Endothelial cell of umbilical vein (primary cell): ENCODE data around the gene GSE1.

Experiments
- FOS ChIP-seq: IDR thresholded peaks from 2 replicates; pipeline ENCODE4 v1.6.1; 2011; ENCODE audit warnings: mild to moderate bottlenecking, low read length, moderate library complexity, borderline replicate concordance; ENCODE audit not compliant: insufficient read depth
- JUN ChIP-seq: IDR thresholded peaks from 2 replicates; pipeline ENCODE4 v1.6.1; 2011; ENCODE audit warnings: borderline replicate concordance, low read depth; ENCODE audit not compliant: insufficient read length, insufficient read depth
- MYC ChIP-seq: IDR thresholded peaks from one replicate; pipeline ENCODE4 v1.6.1; 2011; ENCODE audit warnings: mild to moderate bottlenecking, low read depth, low read length
- POLR2A ChIP-seq: IDR thresholded peaks from 2 replicates; pipeline ENCODE4 v1.6.1; 2012; ENCODE audit warnings: low read depth, mild to moderate bottlenecking, control low read depth, low read length
- POLR2AphosphoS5 ChIP-seq: IDR thresholded peaks from 2 replicates; pipeline ENCODE4 v1.6.1; 2012; ENCODE audit warnings: low read depth, mild to moderate bottlenecking, control low read depth, low read length, moderate library complexity; ENCODE audit not compliant: insufficient read depth
- TF ChIP-seq, protein P1 (sequence below), 2 donors: IDR thresholded peaks; 1 replicate in 1 of 2; 2 replicates in 1 of 2; pipeline ENCODE4 v1.5.1; 2011; ENCODE audit warnings: low read length in 2 of 2, mild to moderate bottlenecking in 2 of 2, moderate library complexity in 2 of 2, control low read depth in 1 of 2, inconsistent platforms in 1 of 2, low read depth in 1 of 2; ENCODE audit not compliant: insufficient read depth in 1 of 2; ENCODE audit errors: extremely low read depth in 1 of 2

DNA sequence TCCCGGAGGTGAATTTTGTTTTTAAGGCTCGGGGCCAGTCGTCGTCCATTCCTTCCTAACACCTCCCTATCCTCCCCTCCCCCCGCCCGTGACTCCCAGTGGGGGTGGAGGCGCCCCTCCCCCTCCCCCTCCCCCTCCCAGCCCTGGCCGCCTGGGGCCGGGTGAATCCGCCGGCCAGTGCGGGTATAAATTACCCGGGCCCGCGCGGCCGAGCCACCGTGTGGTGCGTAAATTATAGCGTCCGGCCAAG lies 2.0 kb upstream of the GSE1 start:
- TF ChIP-seq, protein P1, sequence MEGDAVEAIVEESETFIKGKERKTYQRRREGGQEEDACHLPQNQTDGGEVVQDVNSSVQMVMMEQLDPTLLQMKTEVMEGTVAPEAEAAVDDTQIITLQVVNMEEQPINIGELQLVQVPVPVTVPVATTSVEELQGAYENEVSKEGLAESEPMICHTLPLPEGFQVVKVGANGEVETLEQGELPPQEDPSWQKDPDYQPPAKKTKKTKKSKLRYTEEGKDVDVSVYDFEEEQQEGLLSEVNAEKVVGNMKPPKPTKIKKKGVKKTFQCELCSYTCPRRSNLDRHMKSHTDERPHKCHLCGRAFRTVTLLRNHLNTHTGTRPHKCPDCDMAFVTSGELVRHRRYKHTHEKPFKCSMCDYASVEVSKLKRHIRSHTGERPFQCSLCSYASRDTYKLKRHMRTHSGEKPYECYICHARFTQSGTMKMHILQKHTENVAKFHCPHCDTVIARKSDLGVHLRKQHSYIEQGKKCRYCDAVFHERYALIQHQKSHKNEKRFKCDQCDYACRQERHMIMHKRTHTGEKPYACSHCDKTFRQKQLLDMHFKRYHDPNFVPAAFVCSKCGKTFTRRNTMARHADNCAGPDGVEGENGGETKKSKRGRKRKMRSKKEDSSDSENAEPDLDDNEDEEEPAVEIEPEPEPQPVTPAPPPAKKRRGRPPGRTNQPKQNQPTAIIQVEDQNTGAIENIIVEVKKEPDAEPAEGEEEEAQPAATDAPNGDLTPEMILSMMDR (IDR thresholded peaks at IDR 0.05; ENCODE audit: extremely low read depth in 1 of 2, insufficient read depth in 1 of 2, low read depth in 1 of 2, low read length in 2 of 2), result no peak
- TF ChIP-seq POLR2A, result no peak
- no peak for TF ChIP-seq MYC
- no peak for TF ChIP-seq POLR2AphosphoS5
- TF ChIP-seq FOS, result no peak
- TF ChIP-seq JUN, result no peak
